ENCODE data around the gene DPYSL4.

The DPYSL4 gene

GRCh38 chr10:132186488-132187429, at the start of gene DPYSL4:
Gene DPYSL4, plus strand, starts transcription at chr10:132186948. Its CDS starts 116 bp downstream, at chr10:132187064.
- DNase-seq = no peak

- DNase-seq = no peak
Observed at GRCh38 chr10:132137111-132138072, 49.4 kb upstream of the DPYSL4 start.

- DNase-seq = no peak
Observed at GRCh38 chr10:132138133-132138532, 48.6 kb upstream of the DPYSL4 start.

GRCh38 chr10:132138596-132138995, 48.2 kb upstream of the DPYSL4 start:
- DNase-seq = no peak

GRCh38 chr10:132139526-132139925, 47.2 kb upstream of the DPYSL4 start:
- no peak for DNase-seq

- no peak for DNase-seq
Observed at GRCh38 chr10:132140167-132140925, 46.4 kb upstream of the DPYSL4 start.

GRCh38 chr10:132141076-132141475, 45.7 kb upstream of the DPYSL4 start:
- no peak for DNase-seq

GRCh38 chr10:132141526-132142395, 45.0 kb upstream of the DPYSL4 start:
- no peak for DNase-seq

- peak; percentile 51 for DNase-seq
Observed at GRCh38 chr10:132142396-132143161, 44.2 kb upstream of the DPYSL4 start.

GRCh38 chr10:132143162-132143561, 43.6 kb upstream of the DPYSL4 start:
- no peak for DNase-seq

GRCh38 chr10:132144086-132144485, 42.7 kb upstream of the DPYSL4 start:
- DNase-seq = no peak

GRCh38 chr10:132145002-132145401, 41.7 kb upstream of the DPYSL4 start:
- no peak for DNase-seq

- DNase-seq = no peak
Observed at GRCh38 chr10:132145521-132146185, 41.1 kb upstream of the DPYSL4 start.

GRCh38 chr10:132146271-132146671, 40.5 kb upstream of the DPYSL4 start:
- DNase-seq = no peak

GRCh38 chr10:132146941-132147915, 39.5 kb upstream of the DPYSL4 start:
- DNase-seq = no peak

GRCh38 chr10:132148261-132149251, 38.2 kb upstream of the DPYSL4 start:
- no peak for DNase-seq

GRCh38 chr10:132149271-132149670, 37.5 kb upstream of the DPYSL4 start:
- DNase-seq = no peak

GRCh38 chr10:132149917-132150316, 36.8 kb upstream of the DPYSL4 start:
- DNase-seq = no peak
